Embryonic facial prominence (tissue), 1 donor: ENCODE results near the gene GMPPB.

Source experiments
- DNase-seq: peaks from one replicate; pipeline ENCODE4 v3.0.0-alpha.2; 2016; ENCODE audit errors: extremely low spot score

The GMPPB gene

DNA sequence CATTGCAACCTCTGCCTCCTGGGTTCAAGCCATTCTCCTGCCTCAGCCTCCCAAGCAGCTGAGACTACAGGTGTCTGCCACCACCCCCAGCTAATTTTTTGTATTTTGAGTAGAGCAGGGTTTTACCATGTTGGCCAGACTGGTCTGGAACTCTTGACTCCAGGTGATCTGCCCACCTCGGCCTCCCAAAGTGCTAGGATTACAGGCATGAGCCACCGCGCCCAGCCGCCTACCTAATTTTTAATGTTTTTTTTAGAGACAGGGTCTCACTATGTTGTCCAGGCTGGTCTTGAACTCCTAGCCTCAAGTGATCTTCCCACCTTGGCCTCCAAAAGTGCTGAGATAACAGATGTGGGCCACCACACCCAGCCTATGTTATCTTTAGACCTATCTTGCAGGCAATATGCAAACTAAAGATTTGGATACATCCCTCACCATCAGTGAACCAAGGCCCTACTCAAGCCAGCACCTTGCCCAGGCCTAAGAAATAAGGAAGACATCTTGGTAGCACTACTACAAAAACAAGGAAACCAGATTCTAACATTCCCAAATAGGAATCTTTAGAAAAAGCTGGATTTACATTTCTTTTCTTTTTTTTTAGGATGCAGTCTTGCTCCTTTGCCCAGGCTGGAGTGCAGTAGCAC is 6.3 kb upstream of the GMPPB start:
- DNase-seq: no peak

DNA sequence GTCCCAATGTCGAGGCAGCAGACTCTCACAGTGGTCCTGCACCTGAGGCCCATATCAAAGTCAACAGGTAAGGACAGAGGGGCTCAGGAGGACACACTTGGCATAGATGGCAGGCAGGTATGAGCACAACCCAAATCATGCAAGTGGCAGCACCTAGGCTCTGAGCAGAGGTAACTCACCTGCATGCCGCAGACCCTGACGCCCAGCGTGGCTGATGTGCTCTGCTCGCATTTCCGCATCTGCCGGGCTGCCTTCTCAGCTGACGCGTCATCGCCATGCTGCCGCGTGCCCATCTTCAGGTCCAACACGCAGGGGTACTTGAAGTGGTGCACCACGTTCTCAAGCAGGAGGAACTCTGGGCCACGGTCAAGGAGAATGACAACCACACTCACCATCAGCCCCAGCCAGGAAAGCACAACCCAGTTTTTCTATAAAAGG is 4.2 kb upstream of the GMPPB start:
- no peak for DNase-seq

DNA sequence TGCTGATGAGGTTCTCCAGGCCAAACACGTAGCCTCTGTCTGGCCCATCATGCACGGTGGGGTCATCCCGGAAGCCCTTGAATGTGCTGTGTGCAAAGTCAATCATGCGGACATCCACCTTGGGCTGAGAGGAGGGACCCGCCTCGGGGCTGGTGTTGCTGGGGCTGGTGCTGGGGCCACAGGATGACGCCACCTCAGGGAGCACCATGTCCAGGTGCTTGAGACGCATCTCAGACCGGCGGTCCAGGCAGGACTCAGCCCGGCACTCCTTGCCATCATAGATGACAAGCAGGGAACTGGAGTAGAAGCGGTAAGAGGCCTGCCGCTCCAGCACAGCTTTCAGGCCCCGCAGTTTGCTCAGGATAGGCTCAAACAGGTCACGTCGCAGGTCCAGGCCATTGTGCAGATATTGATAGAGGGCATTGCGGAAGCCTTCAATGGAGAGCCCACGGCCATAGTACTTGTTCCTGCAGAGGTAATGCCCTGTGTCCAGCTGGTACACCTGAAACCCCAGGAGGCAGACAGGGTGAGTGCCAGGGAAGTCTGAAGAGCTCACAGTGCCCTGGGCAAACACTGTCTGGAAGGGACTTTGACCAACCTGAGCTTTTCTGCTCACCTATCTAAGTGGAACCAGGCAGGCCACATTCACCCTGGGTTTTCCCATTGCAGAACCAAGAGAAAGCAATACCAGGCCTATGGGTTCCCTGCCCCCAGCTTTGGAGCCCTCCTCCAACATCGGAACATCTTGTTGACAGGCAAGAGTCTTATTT is 3.6 kb upstream of the GMPPB start:
- no peak for DNase-seq

DNA sequence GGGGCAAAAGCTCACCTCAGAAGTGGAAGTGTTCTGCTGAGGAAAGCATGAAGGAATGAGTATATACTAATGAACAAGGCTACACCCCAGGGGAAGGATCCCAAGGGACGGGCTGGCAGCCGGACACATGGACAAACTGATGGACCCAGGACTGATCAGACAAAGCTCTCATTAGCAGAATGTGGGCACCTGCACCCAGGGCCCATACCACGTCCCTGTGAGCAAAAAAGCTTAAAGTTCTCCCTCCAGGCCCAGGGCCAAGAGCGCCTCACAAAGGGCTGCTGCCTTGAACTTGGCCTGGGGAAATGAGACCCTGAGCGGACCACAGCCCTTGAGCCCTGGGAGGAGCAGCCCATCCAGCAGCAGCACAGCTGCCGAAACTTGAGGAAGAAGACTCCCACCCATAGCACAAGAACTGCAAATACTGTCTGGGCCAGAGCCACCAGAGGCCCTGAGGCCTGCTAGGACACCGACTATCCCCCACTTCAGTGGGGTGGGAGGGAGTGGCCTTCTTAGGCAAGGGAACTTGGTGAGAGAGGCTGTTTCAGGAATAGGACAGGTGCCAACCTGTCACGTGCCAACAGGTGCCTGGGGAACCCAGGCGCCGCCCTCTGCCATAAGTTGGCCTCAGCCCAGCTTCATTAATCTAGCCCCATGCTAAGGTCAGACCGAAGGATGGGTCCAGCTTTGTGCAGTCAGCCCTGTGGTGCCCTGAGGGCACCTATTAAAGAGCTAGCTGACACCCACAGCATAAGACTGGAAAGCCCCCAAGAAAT is 2.3 kb upstream of the GMPPB start:
- no peak for DNase-seq

DNA sequence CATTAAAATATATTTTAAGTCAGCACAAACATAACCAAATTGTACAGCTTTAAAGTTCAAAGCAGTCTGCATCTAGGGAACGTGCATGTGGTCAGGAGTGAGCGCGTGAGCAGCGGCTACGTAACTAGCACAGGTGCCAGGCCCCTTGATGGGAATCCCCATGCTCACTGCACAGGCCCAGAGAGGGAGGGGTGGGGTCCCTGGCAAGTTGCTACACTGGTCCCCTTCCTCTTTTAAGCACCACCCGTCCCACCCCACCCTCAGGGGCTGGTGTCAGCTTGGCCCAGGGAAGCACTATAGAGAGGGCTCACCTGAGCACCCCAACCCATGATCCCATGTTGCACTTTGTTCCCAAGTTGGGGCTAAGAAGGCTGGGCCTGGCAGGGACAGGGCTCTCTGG is 835 bp upstream of the GMPPB start:
- no peak for DNase-seq

DNA sequence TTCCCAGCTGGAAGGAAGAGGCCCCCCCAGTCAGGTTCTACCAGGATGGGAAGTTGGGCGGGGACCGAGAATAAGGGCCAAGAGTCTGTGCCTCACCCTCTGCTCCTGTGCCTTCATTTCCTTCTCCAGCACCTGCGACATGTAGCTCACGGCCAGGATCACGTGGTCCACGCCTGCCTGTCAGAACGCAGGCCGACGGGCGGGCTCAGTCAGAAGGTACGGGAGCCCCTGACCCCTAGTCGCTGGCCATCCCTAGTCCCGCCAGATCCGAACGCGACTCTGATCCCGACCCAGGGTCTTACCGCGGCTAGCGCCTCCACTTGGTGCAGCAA is 489 bp downstream of the GMPPB start:
- DNase-seq: no peak

DNA sequence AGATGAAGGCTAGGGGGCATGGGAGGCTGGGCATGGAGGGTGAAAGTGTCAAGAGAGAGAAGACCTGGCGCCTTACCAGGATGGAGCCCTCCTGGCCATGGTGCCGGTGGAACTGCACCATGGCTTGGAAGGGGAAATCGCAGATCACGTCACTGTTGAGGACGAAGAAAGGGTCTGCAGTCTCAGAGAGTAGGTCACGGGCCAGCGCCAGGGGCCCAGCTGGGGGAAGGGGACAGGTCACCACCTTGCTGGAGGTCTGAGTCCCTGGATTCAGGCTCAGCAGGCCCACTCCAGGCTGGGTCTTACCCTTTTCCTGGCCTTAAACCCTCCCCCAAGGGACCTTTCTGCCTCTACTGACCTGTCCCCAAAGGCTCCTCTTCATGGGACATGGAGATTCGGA is 855 bp downstream of the GMPPB start:
- DNase-seq: no peak

DNA sequence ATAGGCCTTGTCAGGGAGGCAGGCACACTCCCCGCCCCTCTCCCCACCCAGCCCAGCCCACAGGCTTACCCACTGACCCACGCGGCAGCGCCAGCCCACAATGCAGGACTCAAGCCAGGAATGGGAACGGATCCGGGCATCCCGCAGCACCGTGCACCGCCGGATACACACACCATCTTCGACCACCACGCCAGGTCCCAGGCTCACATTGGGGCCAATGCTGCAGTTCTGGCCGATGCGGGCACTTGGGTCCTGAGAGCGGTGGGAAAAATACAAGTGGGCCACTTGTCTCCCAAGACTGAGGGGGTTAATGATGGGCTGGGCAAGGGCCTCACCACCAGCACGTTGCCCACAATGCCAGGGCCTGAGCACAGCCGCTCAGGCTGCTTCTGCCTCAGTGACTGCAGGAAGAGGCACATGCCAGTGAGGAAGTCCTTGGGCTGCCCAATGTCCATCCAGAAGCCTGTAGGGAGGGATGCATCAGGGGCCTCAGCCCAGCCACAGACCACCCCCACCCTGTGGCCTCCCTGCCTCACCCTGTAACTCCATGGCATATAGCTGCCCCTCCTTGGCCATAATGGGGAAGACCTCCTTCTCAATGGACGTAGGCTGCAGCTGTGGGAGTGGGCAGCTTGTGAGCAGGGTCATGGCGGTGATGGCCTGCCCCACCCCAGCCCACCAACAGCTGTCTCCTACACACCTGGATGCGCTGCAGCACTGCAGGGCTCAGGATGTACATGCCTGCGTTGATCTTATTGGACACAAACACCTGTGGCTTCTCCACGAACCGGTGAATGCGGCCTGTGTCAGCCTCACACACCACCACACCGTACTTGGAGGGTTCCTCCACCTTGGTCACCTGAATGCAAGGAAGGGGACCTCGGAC is 1.6 kb downstream of the GMPPB start:
- no peak for DNase-seq

DNA sequence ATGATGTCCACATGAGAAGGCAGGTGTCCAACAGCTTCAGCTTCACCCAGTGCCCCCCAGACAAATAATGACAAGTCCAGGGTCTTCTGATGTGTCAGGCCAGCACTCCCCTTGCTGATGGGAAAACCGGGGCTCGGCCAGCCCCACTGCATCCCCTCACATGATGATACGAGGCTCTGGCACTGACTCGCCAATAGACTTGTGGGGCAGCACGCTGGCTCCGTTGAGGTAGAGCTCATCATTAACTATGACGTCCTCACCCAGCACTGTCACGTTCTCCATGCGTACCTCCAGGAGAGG is 2.2 kb downstream of the GMPPB start:
- DNase-seq: no peak

DNA sequence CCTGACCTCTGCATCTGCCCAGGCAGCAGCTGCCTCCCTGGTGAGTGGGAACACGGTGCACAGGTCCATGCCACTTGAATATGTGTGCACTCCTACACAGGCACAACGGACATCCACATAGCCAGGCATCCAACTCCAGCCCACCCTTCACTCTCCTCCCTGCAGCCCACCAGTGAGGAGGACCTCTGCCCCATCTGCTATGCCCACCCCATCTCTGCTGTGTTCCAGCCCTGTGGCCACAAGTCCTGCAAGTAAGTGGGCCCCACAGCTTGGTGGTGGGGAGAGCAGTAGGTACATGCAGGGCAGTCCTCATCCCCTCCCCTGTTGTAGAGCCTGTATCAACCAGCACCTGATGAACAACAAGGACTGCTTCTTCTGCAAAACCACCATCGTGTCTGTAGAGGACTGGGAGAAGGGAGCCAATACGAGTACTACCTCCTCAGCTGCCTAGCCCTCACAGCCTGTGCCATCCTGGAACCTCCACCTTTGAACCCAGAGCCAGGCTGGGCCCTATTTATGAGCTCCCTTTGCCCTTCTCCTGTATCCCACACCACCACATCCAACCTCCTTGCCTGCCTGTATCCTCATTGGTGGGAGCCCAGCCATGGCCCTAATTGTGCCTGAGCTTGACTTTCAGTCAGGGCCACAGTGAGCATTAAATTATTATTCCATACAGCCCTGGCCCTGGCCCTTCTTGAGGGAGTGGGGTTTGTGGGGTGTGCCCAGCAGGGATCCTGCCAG is 2.7 kb downstream of the GMPPB start:
- DNase-seq: no peak

DNA sequence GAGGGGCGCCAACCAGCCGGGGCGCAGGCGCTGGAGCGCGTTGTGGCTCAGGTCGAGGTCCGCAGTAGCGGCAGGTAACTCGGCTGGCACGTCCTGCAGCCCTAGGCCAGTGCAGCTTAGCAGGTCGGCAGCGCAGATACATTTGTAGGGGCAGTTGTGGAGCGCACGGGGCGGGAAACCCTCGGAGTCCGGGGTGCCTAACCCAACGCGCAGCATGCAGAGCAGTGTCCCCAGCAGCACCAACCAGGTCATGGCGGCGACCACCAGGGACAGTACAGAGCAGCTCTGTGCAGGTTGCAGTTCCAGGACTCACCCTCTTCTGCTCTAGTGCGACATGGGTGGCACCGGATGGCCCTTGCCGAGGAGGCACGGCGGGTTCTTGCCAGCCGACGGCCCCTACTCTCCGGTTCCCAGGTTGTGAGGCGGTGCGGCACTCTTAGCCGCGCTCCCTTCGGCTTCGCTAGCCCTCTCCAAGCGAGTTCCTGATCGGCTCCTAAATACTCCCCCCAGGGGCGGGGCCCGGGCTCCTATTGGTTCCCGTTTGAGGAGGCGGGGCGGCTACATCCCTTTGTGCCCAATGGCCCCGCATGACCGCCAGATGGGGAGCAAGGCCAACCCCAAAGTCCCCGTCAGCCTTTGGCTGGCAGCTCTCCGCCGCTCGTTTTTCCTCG is 4.4 kb downstream of the GMPPB start, which contains the start of gene AMIGO3:
Gene AMIGO3, minus strand, starts transcription at position 471 of the 671 bp plus-strand sequence. Its CDS starts 219 bp downstream, at position 252.
- DNase-seq: peak; percentile 82

DNA sequence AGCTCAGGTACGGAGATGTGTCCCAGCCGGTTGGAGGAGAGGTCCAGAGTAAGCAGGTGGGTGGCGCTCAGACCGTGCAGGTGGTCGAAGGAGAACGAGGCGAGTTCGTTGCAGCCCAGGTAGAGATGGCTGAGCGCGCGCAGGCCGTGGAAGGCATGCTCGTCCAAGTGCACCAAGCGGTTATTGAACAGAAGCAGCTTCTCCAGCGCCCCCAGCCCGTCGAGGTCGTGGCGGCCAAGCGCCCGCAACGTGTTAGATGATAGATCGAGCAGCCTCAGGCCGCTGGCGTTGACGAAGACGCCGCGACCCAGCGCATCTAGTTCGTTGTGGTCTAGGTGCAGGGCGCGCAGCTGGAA is 4.9 kb downstream of the GMPPB start:
- no peak for DNase-seq

DNA sequence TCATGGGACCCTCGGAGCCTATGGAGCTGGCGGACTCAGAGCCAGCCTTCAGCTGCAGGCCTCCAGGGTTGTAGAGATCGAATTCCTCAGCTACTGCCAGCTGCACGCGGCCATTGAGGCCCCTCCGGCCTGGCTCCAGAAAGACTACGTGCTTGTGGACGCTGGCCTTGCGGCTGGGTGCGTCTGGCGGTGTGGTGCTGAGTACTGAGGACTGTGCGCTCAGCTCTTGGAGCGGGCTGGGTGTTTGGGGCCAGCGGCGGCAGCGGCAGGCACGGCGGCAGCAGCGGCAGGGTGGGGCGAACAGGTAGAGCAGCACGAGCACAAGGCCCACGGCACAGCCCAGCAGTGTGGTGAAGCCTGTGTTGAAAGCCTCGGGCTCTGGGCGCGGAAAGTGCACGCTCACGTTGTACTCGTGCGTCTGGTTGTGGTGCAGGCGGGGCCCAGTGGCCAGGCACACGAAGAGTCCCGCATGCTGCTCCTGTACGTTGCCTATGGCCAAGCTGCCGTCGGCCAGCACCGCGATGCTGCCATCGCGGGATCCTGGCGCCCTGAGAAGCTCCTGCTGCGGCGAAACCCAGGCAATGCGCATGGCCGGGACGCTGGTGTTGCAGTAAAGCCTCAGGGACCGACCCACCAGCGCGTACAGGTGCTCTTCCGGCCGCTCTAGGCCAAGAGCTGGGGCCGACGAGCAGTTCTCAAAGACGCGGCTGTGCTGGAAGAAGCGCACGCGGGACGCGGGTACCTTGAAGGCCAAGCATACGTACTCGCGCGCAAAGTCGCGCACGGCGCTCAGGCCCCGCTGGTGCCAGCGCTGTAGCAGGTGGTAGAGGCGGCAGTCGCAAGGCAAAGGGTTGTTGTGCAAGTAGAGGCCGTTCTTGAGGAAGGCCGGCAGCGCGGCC is 5.5 kb downstream of the GMPPB start:
- no peak for DNase-seq

DNA sequence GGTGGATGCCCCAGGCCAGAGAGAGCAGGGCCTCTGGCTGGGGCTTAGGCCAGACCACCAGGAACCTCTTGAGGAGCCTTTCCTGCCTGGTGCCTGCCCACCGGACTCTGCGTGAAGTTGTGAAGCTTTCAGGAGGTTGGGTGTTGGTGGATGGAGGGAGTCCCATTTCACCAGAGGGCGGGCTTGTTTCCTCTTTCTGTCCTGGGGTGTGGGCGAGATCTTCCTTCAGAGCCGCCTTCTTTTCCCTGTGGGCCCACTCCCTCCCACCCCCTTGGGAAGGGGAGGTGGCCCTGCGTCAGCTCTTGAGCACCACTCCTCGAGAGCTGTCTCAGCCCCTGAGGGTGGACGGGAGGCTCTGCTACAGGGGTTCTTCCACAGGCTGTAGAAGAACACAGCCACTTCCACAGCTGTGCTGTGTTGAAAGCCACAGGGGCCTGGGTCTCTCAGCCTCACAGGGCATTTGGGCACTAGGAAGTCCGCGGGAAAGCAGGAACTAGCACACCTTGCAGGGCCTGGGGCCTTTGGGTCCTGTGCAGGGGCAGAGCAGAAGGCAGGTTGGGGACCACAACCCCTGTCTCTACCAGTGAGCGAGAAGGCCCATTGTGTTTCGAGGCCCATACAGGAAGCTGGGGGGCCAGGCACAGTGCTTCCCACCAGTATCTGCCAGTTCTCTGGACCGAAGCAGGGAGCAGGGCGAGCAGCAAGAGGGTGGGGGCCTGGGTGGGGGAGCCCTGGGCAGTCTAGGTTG is 6.4 kb downstream of the GMPPB start:
- no peak for DNase-seq

DNA sequence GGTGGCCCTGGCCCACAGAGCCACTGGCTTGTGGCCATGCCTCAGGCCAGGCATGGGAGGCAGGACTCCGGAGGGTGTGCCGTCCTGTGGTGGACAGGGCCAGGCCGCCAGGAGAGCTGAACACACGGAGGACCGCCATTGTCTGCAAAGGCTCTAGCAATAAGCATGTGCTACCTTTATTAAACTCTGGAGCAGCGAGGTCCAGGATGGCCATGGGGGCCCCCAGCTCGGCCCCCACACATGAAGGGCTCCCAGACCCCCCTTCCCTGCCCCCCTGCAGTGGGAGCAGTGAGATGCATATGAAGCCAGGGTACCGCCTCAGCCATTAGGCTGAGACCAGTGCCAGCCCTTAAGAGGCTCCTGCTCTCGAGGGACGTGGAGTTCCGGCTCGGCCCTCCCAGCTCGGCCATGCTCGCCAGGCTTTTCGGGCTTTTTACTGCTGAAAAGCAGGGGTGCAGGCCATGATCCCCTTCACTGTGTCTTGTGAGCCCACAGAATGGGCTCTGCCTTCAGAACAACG is 7.0 kb downstream of the GMPPB start:
- no peak for DNase-seq

DNA sequence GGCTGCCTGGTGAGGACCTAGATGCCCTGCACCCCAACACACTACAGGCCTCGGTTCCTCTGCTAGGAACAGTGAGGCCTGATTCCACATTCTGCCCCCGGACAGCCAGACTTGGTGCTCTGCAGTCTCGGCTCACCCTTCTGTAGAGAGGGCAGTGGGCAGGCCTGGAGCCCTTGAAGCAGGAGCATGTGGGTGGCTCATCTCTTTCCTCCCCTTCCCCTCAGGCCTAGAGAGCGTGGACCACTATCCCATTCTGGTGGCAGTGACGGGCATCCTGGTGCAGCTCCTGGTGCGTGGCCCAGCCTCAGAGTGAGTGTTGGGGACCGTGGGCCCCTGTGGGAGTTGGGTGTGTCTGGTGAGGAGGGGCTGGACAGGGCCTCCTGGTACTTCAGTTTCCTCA is 7.6 kb downstream of the GMPPB start:
- DNase-seq: no peak

DNA sequence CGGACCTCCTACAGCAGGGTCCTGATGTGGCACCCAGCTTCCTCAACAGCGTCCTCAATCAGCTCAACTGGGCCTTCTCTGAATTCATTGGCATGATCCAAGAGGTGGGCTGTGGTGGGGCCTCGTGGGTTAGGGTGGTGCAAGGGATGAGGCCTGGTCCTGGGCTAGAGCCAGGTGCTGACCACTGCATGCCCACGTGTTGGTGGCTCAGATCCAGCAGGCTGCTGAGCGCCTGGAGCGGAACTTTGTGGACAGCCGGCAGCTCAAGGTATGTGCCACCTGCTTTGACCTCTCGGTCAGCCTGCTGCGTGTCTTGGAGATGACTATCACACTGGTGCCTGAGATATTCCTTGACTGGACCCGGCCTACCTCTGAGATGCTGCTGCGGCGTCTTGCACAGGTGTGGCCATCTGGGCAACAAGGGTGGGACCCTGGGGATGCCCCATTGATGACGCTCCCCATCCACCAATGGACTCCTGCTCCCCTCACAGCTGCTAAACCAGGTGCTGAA is 8.1 kb downstream of the GMPPB start:
- DNase-seq: no peak

DNA sequence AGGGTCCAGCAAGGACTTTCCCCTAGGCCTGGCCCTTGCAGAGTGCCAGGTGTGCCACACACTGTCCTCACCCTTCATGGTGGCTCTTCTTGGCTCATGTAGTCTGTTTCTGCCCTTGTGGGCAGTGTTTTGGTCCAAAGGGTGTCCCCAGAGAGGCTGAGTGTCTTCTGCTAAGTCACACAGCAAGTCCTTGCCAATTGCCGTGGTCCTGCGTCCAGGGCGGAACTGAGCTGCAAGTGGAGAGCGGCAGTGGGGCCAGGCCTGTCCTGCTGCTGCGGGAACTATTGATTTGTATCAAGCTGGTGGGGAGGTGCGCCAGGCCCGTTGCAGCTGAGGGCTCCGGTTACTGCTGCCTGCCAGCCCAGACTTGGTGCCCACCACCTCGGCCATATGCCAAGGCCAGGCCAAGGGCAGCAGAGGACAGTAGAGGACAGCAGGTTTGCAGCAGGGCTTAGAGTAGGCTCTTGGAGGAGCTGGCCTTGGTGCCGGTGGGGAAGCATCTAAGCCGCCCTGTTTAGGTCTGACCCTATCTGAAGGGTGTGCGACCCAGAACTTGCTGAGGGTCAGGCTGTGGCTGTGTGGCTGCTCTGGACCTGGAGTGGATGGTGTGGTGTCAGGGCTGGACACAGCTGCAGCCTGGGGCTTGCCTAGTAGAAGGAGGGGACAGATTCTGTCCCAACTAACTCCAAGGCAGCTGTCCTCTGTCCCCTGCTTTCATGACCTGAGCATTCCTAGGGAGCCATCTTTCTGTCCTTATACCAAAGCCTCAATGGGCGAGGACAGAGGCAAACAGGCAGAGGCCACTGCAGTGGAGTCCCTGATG is 8.8 kb downstream of the GMPPB start:
- DNase-seq: no peak
